Measurements from ENCODE around the gene KERA. TPM values are rescaled to one million over a fixed set of nuclear protein-coding genes. Genes with fewer than 3 reads are reported as not detected.

Gene KERA
- total and polyA plus RNA-seq, 2 donors (not counting 1 experiment from before 2014, with no cell fraction given): not detected

GRCh38 chr12:91023326-91024004 is 34.4 kb downstream of the KERA start:
- TF ChIP-seq CTCF (IDR thresholded peaks at IDR 0.05) (no peak), EZH2 (IDR thresholded peaks at IDR 0.05; ENCODE audit: borderline replicate concordance, insufficient read depth, low read depth, low read length, poor library complexity, severe bottlenecking) (no peak)
- Histone ChIP-seq H3K9me3 (ENCODE audit: control extremely low read depth in 1 of 3, control insufficient read depth in 2 of 3, insufficient read depth in 1 of 3, low read length in 2 of 3) (no peaks in the 10 kb centered on the region), H3K79me2 (ENCODE audit: control insufficient read depth, insufficient read depth, low read length) (no peaks in the 10 kb centered on the region), H3K4me2 (replicated peaks; ENCODE audit: low read depth, low read length, poor library complexity, severe bottlenecking) (no peak overlapping the region), H3K36me3 (replicated peaks in 1 of 2; ENCODE audit: control extremely low read depth in 1 of 2, control insufficient read depth in 1 of 2, extremely low read depth in 1 of 2, insufficient read depth in 2 of 2, low read length in 1 of 2) (no peaks in the 10 kb centered on the region), H3K27ac (ENCODE audit: low read length in 2 of 2) (no peak overlapping the region), H2AFZ (ENCODE audit: insufficient read depth, low read depth, low read length, poor library complexity, severe bottlenecking) (no peak overlapping the region), H4K20me1 (ENCODE audit: control insufficient read depth, insufficient read depth, low read length, poor library complexity, severe bottlenecking) (no peaks in the 10 kb centered on the region), H3K4me1 (ENCODE audit: control insufficient read depth in 2 of 2, insufficient read depth in 2 of 2, low read length in 2 of 2) (no peaks in the 10 kb centered on the region), H3K4me3 (ENCODE audit: control extremely low read depth in 1 of 5, extremely low read depth in 1 of 5, insufficient read depth in 1 of 5, low read depth in 2 of 5, low read length in 4 of 5) (no peak overlapping the region), H3K27me3 (replicated peaks in 1 of 4; ENCODE audit: control extremely low read depth in 1 of 4, control insufficient read depth in 3 of 4, insufficient read depth in 4 of 4, low read length in 3 of 4) (peaks cover 0 to 3% (median 0%) of the 10 kb centered on the region in 4 experiments), H3K9ac (ENCODE audit: low read length) (no peak overlapping the region)
- Mint-ChIP-seq H3K27me3 (no peaks in the 10 kb centered on the region), H3K4me1 (no peaks in the 10 kb centered on the region), H3K9me3 (ENCODE audit: insufficient read depth) (no peaks in the 10 kb centered on the region), H3K27ac (no peak overlapping the region), H3K4me3 (no peak overlapping the region)
- no CpG with 5 or more reads among the region's 1 CpG for WGBS (ENCODE audit: insufficient coverage)
- intact Hi-C loops (cut with micrococcal nuclease): no loop called here
- DNase-seq (no peak), ATAC-seq (ENCODE audit: low read depth) (no peak)
- ChIA-PET POLR2A (no interaction called here), CTCF (no interaction called here)

GRCh38 chr12:91021076-91021475 is 36.7 kb downstream of the KERA start:
- 82% methylated on average over 1 of the region's 2 CpGs for WGBS (ENCODE audit: insufficient coverage)
- Histone ChIP-seq H3K79me2 (ENCODE audit: control insufficient read depth, insufficient read depth, low read length) (no peaks in the 10 kb centered on the region), H3K4me3 (ENCODE audit: control extremely low read depth in 1 of 5, extremely low read depth in 1 of 5, insufficient read depth in 1 of 5, low read depth in 2 of 5, low read length in 4 of 5) (no peak overlapping the region), H3K27ac (ENCODE audit: low read length in 2 of 2) (no peak overlapping the region), H3K36me3 (replicated peaks in 1 of 2; ENCODE audit: control extremely low read depth in 1 of 2, control insufficient read depth in 1 of 2, extremely low read depth in 1 of 2, insufficient read depth in 2 of 2, low read length in 1 of 2) (no peaks in the 10 kb centered on the region), H3K9ac (ENCODE audit: low read length) (no peak overlapping the region), H2AFZ (ENCODE audit: insufficient read depth, low read depth, low read length, poor library complexity, severe bottlenecking) (no peak overlapping the region), H3K9me3 (ENCODE audit: control extremely low read depth in 1 of 3, control insufficient read depth in 2 of 3, insufficient read depth in 1 of 3, low read length in 2 of 3) (no peaks in the 10 kb centered on the region), H3K27me3 (replicated peaks in 1 of 4; ENCODE audit: control extremely low read depth in 1 of 4, control insufficient read depth in 3 of 4, insufficient read depth in 4 of 4, low read length in 3 of 4) (peaks cover 0 to 3% (median 0%) of the 10 kb centered on the region in 4 experiments), H3K4me2 (replicated peaks; ENCODE audit: low read depth, low read length, poor library complexity, severe bottlenecking) (no peak overlapping the region), H4K20me1 (ENCODE audit: control insufficient read depth, insufficient read depth, low read length, poor library complexity, severe bottlenecking) (no peaks in the 10 kb centered on the region), H3K4me1 (ENCODE audit: control insufficient read depth in 2 of 2, insufficient read depth in 2 of 2, low read length in 2 of 2) (no peaks in the 10 kb centered on the region)
- TF ChIP-seq CTCF (IDR thresholded peaks at IDR 0.05) (no peak), EZH2 (IDR thresholded peaks at IDR 0.05; ENCODE audit: borderline replicate concordance, insufficient read depth, low read depth, low read length, poor library complexity, severe bottlenecking) (no peak)
- no peaks in the 10 kb centered on the region for H3K27me3 Mint-ChIP-seq
- ATAC-seq (ENCODE audit: low read depth) (no peak), DNase-seq (no peak)
- no peak overlapping the region for H3K27ac Mint-ChIP-seq
- POLR2A ChIA-PET: no interaction called here
- H3K4me3 Mint-ChIP-seq: no peak overlapping the region
- intact Hi-C loops (cut with micrococcal nuclease): no loop called here
- no peaks in the 10 kb centered on the region for H3K9me3 Mint-ChIP-seq (ENCODE audit: insufficient read depth)
- CTCF ChIA-PET: no interaction called here
- H3K4me1 Mint-ChIP-seq: no peaks in the 10 kb centered on the region
